GM21526 (cell line): ENCODE results near the gene SERINC2.
"Not testable (repeated sequence)": the region's sequence is repeated elsewhere in the genome, so short reads cannot be mapped to it uniquely, and the experiment has no call there.

ENCODE experiments used
- ATAC-seq: cut with Tn5 transposase; IDR thresholded peaks from one replicate; pipeline ENCODE4 v1.9.1; 2021; ENCODE audit warnings: moderate library complexity; ENCODE audit not compliant: unreplicated experiment, low FRiP score

The SERINC2 gene

GRCh38 chr1:31453384-31454079 lies 40.5 kb downstream of the SERINC2 start:
- ATAC-seq: no peak

DNA sequence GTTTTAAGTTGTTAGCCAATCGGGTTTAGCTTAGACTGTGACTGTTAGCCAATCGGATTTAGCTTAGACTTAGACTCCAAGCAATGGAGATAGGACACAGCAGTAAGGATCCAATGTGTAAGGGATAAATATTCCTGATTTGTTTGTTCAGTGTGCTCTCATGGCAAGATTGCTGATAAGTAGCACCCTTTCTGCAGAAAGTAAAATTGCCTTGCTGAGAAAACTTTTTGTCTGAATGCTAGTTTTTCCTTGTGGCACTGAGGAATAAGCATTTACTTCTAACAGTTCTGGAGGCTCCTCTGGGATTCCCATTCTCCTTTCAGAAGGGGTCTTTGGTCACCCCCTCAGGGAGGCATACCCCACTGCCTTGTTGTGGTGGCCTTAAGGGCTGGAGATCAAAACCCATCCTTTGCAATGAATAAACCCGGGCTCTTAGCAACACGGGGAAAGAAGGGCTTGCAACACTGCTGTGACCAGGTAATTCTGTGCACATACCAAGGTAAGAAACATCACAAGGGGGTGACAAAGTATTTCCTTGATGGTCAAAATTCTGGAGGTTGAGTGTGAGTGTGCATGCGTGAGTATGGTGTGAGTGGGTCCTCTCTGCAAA lies 45.4 kb downstream of the SERINC2 start:
- no peak for ATAC-seq

GRCh38 chr1:31460027-31460426 lies 47.0 kb downstream of the SERINC2 start:
- ATAC-seq: no peak

- ATAC-seq: no peak
Measured at GRCh38 chr1:31467005-31467674, 54.1 kb downstream of the SERINC2 start.

GRCh38 chr1:31470794-31471315 lies 57.8 kb downstream of the SERINC2 start:
- no peak for ATAC-seq

GRCh38 chr1:31471452-31472313 lies 58.7 kb downstream of the SERINC2 start:
- ATAC-seq: not testable (repeated sequence)

DNA sequence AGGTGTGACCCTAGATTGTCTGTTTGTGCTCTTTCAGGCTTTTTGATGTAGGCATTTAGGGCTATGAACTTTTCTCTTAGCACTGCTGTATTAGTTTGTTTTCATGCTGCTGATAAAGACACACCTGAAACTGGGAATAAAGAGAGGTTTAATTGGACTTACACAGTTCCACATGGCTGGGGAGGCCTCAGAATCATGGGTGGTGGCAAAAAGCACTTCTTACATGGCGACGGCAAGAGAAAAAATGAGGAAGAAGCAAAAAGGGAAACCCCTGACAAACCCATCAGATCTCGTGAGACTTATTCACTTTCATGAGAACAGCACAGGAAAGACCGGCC lies 59.3 kb downstream of the SERINC2 start:
- ATAC-seq: not testable (repeated sequence)

DNA sequence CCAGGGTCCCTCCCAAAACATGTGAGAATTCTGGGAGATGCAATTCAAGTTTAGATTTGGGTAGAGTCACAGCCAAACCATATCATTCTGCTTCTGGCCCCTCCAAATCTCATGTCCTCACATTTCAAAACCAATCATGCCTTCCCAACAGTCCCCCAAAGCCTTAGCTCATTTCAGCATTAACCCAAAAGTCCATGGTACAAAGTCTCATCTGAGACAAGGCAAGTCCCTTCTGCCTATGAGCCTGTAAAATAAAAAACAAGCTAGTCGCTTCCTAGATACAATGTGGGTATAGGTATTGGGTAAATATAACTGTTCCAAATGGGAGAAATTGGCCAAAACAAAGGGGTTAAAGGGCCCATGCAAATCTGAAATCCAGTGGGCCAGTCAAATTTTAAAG lies 59.7 kb downstream of the SERINC2 start:
- ATAC-seq: not testable (repeated sequence)

GRCh38 chr1:31473508-31473907 lies 60.5 kb downstream of the SERINC2 start:
- not testable (repeated sequence) for ATAC-seq

DNA sequence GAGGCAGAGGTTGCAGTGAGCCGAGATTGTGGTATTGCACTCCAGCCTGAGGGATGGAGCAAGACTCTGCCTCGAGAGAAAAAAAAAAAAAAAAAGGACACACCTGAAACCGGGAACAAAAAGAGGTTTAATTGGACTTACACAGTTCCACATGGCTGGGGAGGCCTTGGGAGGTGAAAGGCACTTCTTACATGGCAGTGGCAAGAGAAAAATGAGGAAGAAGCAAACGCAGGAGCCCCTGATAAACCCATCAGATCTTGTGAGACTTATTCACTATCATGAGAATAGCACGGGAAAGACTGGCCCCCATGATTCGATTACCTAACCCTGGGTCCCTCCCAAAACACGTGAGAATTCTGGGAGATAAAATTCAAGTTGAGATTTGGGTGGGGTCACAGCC lies 61.6 kb downstream of the SERINC2 start:
- ATAC-seq: not testable (repeated sequence)

GRCh38 chr1:31476891-31477846 lies 64.2 kb downstream of the SERINC2 start:
- ATAC-seq: no peak

DNA sequence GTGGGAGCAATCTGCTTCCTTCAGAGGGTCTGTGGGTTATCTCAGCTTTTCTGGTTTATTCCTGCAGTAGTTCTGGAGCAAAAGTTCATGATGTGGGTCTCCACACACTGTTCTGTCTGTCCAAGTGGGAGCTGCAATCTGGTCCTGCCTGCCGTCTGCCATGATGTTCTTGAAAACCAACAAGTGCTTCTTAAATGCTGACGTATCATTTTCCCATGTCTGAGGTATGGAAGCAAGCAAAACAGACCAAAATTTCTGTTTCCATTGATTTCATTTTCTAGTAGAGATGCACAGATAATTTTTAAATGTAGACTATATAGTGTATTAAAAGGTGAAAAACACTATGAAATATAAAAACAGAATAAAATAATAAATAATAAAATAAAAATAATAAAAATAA lies 65.2 kb downstream of the SERINC2 start:
- no peak for ATAC-seq

GRCh38 chr1:31479811-31480210 lies 66.8 kb downstream of the SERINC2 start:
- ATAC-seq: no peak

DNA sequence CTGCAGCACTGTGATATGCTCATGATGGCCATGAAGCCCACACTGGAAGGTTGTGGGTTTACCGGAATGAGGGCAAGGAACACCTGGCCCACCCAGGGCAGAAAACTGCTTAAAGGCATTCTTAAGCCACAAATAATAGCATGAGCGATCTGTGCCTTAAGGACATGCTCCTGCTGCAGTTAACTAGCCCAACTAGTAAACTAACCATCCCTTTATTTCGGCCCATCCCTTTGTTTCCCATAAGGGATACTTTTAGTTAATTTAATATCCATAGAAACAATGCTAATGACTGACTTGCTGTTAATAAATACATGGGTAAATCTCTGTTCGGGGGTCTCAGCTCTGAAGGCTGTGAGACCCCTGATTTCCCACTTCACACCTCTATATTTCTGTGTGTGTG lies 67.4 kb downstream of the SERINC2 start:
- not testable (repeated sequence) for ATAC-seq

DNA sequence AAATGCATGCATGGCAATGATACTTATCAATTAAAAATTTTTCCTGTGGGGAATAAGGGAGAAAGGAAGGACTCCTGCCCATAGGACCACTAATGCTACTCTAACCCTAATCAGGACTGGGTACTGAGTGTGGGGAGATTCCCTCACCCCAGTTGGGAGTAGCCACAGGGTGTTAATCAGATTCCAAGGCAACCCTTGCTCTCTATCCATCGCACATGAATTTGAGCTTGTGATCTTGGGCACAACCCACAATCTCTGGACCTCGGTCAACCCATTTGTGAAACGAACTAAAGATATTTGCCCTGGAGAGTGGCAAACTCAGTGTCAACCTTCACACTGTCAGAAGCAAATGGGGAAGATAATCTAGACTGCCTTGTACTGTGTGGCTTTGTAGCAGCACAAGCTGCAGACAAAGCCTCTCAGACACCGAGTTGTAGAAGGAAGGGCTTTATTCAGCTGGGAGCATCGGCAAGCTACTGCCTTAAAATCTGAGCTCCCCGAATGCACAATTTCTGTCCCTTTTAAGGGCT lies 69.5 kb downstream of the SERINC2 start:
- ATAC-seq: no peak

GRCh38 chr1:31483012-31483946 lies 70.3 kb downstream of the SERINC2 start:
- ATAC-seq: no peak
